ENCODE measurements around the gene EID3. TPM values are rescaled to one million over a fixed set of nuclear protein-coding genes. Genes with fewer than 3 reads are reported as not detected.

EID3 gene
- total and polyA plus RNA-seq, 2 of the 8 experiments (the other 6 are each of a cell fraction or from before 2014, with no cell fraction given): 1.2 to 2.8 TPM

- H2AK5ac ChIP-seq (ENCODE audit: low read depth, low read length): peak overlapping the region; percentile 43; the same call in 1 of the 2 replicates
- H3K14ac ChIP-seq (ENCODE audit: insufficient read length): no peak overlapping the region
- H3K4ac ChIP-seq (replicated peaks; ENCODE audit: insufficient read length, low read depth, low read length): no peak overlapping the region
- no peaks in the 10 kb centered on the region for H3K27me3 ChIP-seq (replicated peaks in 1 of 4; ENCODE audit: control insufficient read depth in 3 of 4, extremely low read depth in 1 of 4, insufficient read depth in 3 of 4, low read length in 3 of 4)
- ChIA-PET CTCF (ENCODE audit: partially characterized antibody) (interaction anchor here (0.6 to 9.9 kb wide), 14 partner anchors 9 to 1110 kb away, joined by 3 to 75 read pairs (median 4); no protein-coding TSS in a partner anchor), POLR2A (ENCODE audit: partially characterized antibody) (interaction anchor here (0.6 to 5.5 kb wide), 31 partner anchors 9 to 701 kb away, joined by 3 to 61 read pairs (median 3); partner anchors contain the start of genes EID3, NFYB and TXNRD1)
- peak overlapping the region; percentile 93; the same call in 1 of the 2 replicates for H4K8ac ChIP-seq (ENCODE audit: extremely low read depth, insufficient read depth, low read length)
- peaks cover 0 to under 1% (median 0%) of the 10 kb centered on the region in 4 experiments; a peak in 1 of 8 replicates for H3K36me3 ChIP-seq (ENCODE audit: control insufficient read depth in 2 of 4, insufficient read depth in 4 of 4, low read length in 3 of 4)
- no peaks in the 10 kb centered on the region for H3K79me1 ChIP-seq (ENCODE audit: low read depth, low read length)
- no peaks in the 10 kb centered on the region for H3K9me3 ChIP-seq (ENCODE audit: insufficient read depth in 2 of 2, low read depth in 1 of 2, low read length in 1 of 2)
- peak overlapping the region; percentile 87 to 91 for H3K4me2 ChIP-seq (ENCODE audit: insufficient read depth in 1 of 2, low read depth in 2 of 2, low read length in 2 of 2)
- peaks cover 3% of the 10 kb centered on the region for H3K23me2 ChIP-seq (ENCODE audit: low read depth, low read length)
- peak overlapping the region; percentile 32; the same call in 1 of the 2 replicates for H2BK15ac ChIP-seq (ENCODE audit: low read length)
- peak overlapping the region; percentile 80 for H3K18ac ChIP-seq (ENCODE audit: extremely low read depth, low read length)
- H4K5ac ChIP-seq (ENCODE audit: insufficient read length, low read depth, low read length): peak overlapping the region; percentile 64
- peaks cover 0 to 40% of the 10 kb centered on the region in 2 experiments for H3K79me2 ChIP-seq (ENCODE audit: control insufficient read depth in 1 of 2, insufficient read depth in 2 of 2, low read length in 2 of 2)
- peaks cover 0 to 2% of the 10 kb centered on the region in 2 experiments for H4K20me1 ChIP-seq (replicated peaks in 1 of 2; ENCODE audit: control insufficient read depth in 1 of 2, insufficient read depth in 2 of 2, low read length in 2 of 2)
- no peak overlapping the region for H3K23ac ChIP-seq (ENCODE audit: insufficient read length)
- peak overlapping the region; percentile 84 for H3K56ac ChIP-seq (replicated peaks; ENCODE audit: insufficient read length, low read depth, low read length)
- H2BK20ac ChIP-seq (ENCODE audit: low read length): no peak overlapping the region
- H2BK5ac ChIP-seq (ENCODE audit: low read depth, low read length): peak overlapping the region; percentile 90
- peak; percentile 63 for FAIRE-seq
- WGBS, 2 experiments (ENCODE audit: extremely low coverage in 1 of 2, insufficient coverage in 1 of 2, insufficient read length in 1 of 2, insufficient replicate concordance in 2 of 2, low coverage in 1 of 2, low lambda C conversion rate in 2 of 2, missing lambda C conversion rate in 1 of 2): 1% methylated on average over 40 of the region's 40 CpGs; no CpG with 5 or more reads in 1 of the 2 experiments
- H2BK120ac ChIP-seq (replicated peaks; ENCODE audit: low read depth, low read length): no peak overlapping the region
- H3K4me1 ChIP-seq (replicated peaks in 1 of 4; ENCODE audit: control insufficient read depth in 3 of 4, insufficient read depth in 4 of 4, low read length in 3 of 4): peaks cover 3 to 14% (median 4%) of the 10 kb centered on the region in 4 experiments; a peak in 6 of 7 replicates
- peak overlapping the region; percentile 72; the same call in 1 of the 2 replicates for H2BK12ac ChIP-seq (ENCODE audit: low read depth, low read length)
- H3K9ac ChIP-seq (replicated peaks in 1 of 4; ENCODE audit: extremely low read depth in 1 of 4, low read depth in 3 of 4, low read length in 3 of 4): peak overlapping the region; percentile 77 to 95 (median 93)
- peak overlapping the region; percentile 75 to 98 (median 90) for H3K4me3 ChIP-seq (ENCODE audit: extremely low read depth in 1 of 4, insufficient read depth in 2 of 4, low read depth in 3 of 4, low read length in 4 of 4)
- H2AFZ ChIP-seq (ENCODE audit: low read length): 0 out of 2 replicates have a peak overlapping the region, but pooled peaks have one; percentile 22
- H4K91ac ChIP-seq (replicated peaks; ENCODE audit: insufficient read length, low read length): peak overlapping the region; percentile 29
- peak; percentile 87 to 90 for DNase-seq (ENCODE audit: low read depth in 1 of 2, low spot score in 2 of 2)
- peak overlapping the region; percentile 91 for H3K27ac ChIP-seq (ENCODE audit: low read depth, low read length)
- TF ChIP-seq POLR2AphosphoS5 (IDR thresholded peaks at IDR 0.05; ENCODE audit: low read depth, low read length) (peak; percentile 96), JUND (IDR thresholded peaks at IDR 0.05; ENCODE audit: low read length) (peak; percentile 30; the same call in 1 of the 2 replicates), EZH2 (IDR thresholded peaks at IDR 0.05; ENCODE audit: low read depth, low read length, severe bottlenecking) (no peak), SUZ12 (IDR thresholded peaks at IDR 0.05; ENCODE audit: low read length) (no peak), BCL11A (IDR thresholded peaks at IDR 0.05; ENCODE audit: low read depth in 2 of 2, low read length in 2 of 2) (no peak), CBX8 (IDR thresholded peaks at IDR 0.05; ENCODE audit: borderline replicate concordance, low read depth, low read length) (no peak), ASH2L (IDR thresholded peaks at IDR 0.05; ENCODE audit: low read length) (peak; percentile 71), KDM1A (IDR thresholded peaks at IDR 0.05; ENCODE audit: borderline replicate concordance, low read length) (no peak)
Observed at GRCh38 chr12:104286516-104287482, 16.7 kb upstream of the EID3 start.
